Skeletal muscle tissue (tissue), 4 donors: ENCODE data around the gene CYP27A1. TPM values are rescaled to one million over a fixed set of nuclear protein-coding genes. Genes with fewer than 3 reads are reported as not detected.

Source experiments
- H3K27ac ChIP-seq: one replicate; pipeline ENCODE4 v1.7.0; 2013; ENCODE audit warnings: mild to moderate bottlenecking, low read depth, low read length, inconsistent platforms
- H3K27me3 ChIP-seq, 3 donors: one replicate each; pipeline ENCODE4 v1.7.0; 2013; ENCODE audit warnings: low read length in 3 of 3; ENCODE audit not compliant: control insufficient read depth in 3 of 3, insufficient read depth in 3 of 3
- H3K36me3 ChIP-seq, 3 donors: one replicate each; pipeline ENCODE4 v1.7.0; 2013; ENCODE audit warnings: low read length in 3 of 3; ENCODE audit not compliant: control insufficient read depth in 3 of 3, insufficient read depth in 3 of 3
- H3K4me1 ChIP-seq, 3 donors: one replicate each; pipeline ENCODE4 v1.7.0; 2013; ENCODE audit warnings: low read length in 3 of 3, mild to moderate bottlenecking in 3 of 3; ENCODE audit not compliant: control insufficient read depth in 3 of 3, insufficient read depth in 3 of 3
- H3K4me3 ChIP-seq, 3 donors: one replicate each; pipeline ENCODE4 v1.7.0; 2013; ENCODE audit warnings: low read length in 3 of 3
- H3K9ac ChIP-seq, 3 donors: one replicate each; pipeline ENCODE4 v1.7.0; 2013; ENCODE audit warnings: low read length in 3 of 3, mild to moderate bottlenecking in 3 of 3, moderate library complexity in 2 of 3, low read depth in 1 of 3
- H3K9me3 ChIP-seq, 3 donors: one replicate each; pipeline ENCODE4 v1.7.0; 2013; ENCODE audit warnings: low read length in 3 of 3; ENCODE audit not compliant: control insufficient read depth in 3 of 3
- total RNA-seq: library from RNA; depleted of rRNA; stranded (reverse); fragments of >200 nt; gene quantifications from one replicate; pipeline ENCODE4 v1.2.3, GENCODE V29; 2014
- donor health status: Osteomylitis.

The CYP27A1 gene
- total RNA-seq, 1 donor from 2014 or later = 17.7 TPM

- peaks cover 13 to 25% (median 25%) of the 10 kb centered on the region in 3 donors for H3K4me1 ChIP-seq
These were observed 24.5 kb downstream of the CYP27A1 start for GRCh38 chr2:218806346-218806978.

GRCh38 chr2:218807626-218808025 is 25.7 kb downstream of the CYP27A1 start:
- Histone ChIP-seq H3K4me3 (no peak overlapping the region), H3K27ac (peak overlapping the region; percentile 91)

More at GRCh38 chr2:218806346-218806978, 24.5 kb downstream of the CYP27A1 start:
- H3K9ac ChIP-seq = peak overlapping the region; percentile 47 to 58 (median 54)
- H3K4me3 ChIP-seq = peak overlapping the region; percentile 1 to 30 (median 30)
- no peaks in the 10 kb centered on the region for H3K9me3 ChIP-seq
- H3K36me3 ChIP-seq = no peaks in the 10 kb centered on the region
- H3K27me3 ChIP-seq = no peaks in the 10 kb centered on the region
- H3K27ac ChIP-seq = peak overlapping the region; percentile 91

GRCh38 chr2:218809515-218809914 is 27.6 kb downstream of the CYP27A1 start:
- Histone ChIP-seq H3K9ac (peak overlapping the region in 1 of 3 donors; percentile 52), H3K4me3 (peak overlapping the region in 1 of 3 donors; percentile 38), H3K27ac (no peak overlapping the region), H3K36me3 (peaks cover 20 to 29% (median 22%) of the 10 kb centered on the region in 3 donors), H3K4me1 (peaks cover 13 to 25% (median 22%) of the 10 kb centered on the region in 3 donors), H3K27me3 (no peaks in the 10 kb centered on the region), H3K9me3 (no peaks in the 10 kb centered on the region)

More at GRCh38 chr2:218807626-218808025, 25.7 kb downstream of the CYP27A1 start:
- peaks cover 13 to 25% (median 22%) of the 10 kb centered on the region in 3 donors for H3K4me1 ChIP-seq
- no peaks in the 10 kb centered on the region for H3K27me3 ChIP-seq
- no peaks in the 10 kb centered on the region for H3K9me3 ChIP-seq
- H3K36me3 ChIP-seq = peaks cover 7 to 10% (median 7%) of the 10 kb centered on the region in 3 donors
- no peak overlapping the region for H3K9ac ChIP-seq

- Histone ChIP-seq H3K27me3 (no peaks in the 10 kb centered on the region), H3K27ac (no peak overlapping the region)
These were observed 28.3 kb downstream of the CYP27A1 start for GRCh38 chr2:218810256-218810655.

GRCh38 chr2:218811382-218811781 is 29.4 kb downstream of the CYP27A1 start:
- Histone ChIP-seq H3K4me1 (peaks cover 12 to 23% (median 16%) of the 10 kb centered on the region in 3 donors), H3K9ac (no peak overlapping the region), H3K27ac (no peak overlapping the region), H3K36me3 (peaks cover 31 to 43% (median 32%) of the 10 kb centered on the region in 3 donors), H3K27me3 (no peaks in the 10 kb centered on the region), H3K9me3 (no peaks in the 10 kb centered on the region), H3K4me3 (no peak overlapping the region)

More at GRCh38 chr2:218810256-218810655, 28.3 kb downstream of the CYP27A1 start:
- H3K36me3 ChIP-seq = peaks cover 26 to 36% (median 27%) of the 10 kb centered on the region in 3 donors
- no peak overlapping the region for H3K9ac ChIP-seq
- H3K9me3 ChIP-seq = no peaks in the 10 kb centered on the region
- no peak overlapping the region for H3K4me3 ChIP-seq
- H3K4me1 ChIP-seq = peaks cover 14 to 22% (median 21%) of the 10 kb centered on the region in 3 donors

- no peaks in the 10 kb centered on the region for H3K9me3 ChIP-seq
- H3K4me1 ChIP-seq = peaks cover 16 to 27% (median 17%) of the 10 kb centered on the region in 3 donors
- no peak overlapping the region for H3K27ac ChIP-seq
- H3K27me3 ChIP-seq = no peaks in the 10 kb centered on the region
- H3K9ac ChIP-seq = no peak overlapping the region
- no peak overlapping the region for H3K4me3 ChIP-seq
- peaks cover 31 to 47% (median 32%) of the 10 kb centered on the region in 3 donors for H3K36me3 ChIP-seq
These were observed 30.3 kb downstream of the CYP27A1 start for GRCh38 chr2:218812096-218812815.

- H3K4me3 ChIP-seq = no peak overlapping the region
- H3K27ac ChIP-seq = no peak overlapping the region
- H3K36me3 ChIP-seq = peaks cover 31 to 47% (median 32%) of the 10 kb centered on the region in 3 donors
- no peaks in the 10 kb centered on the region for H3K27me3 ChIP-seq
- peaks cover 16 to 31% (median 20%) of the 10 kb centered on the region in 3 donors for H3K4me1 ChIP-seq
- H3K9ac ChIP-seq = no peak overlapping the region
- H3K9me3 ChIP-seq = no peaks in the 10 kb centered on the region
These were observed 30.9 kb downstream of the CYP27A1 start for GRCh38 chr2:218812861-218813260.

GRCh38 chr2:218813771-218814460 is 32.0 kb downstream of the CYP27A1 start:
- Histone ChIP-seq H3K4me3 (no peak overlapping the region), H3K36me3 (peaks cover 31 to 53% (median 32%) of the 10 kb centered on the region in 3 donors), H3K9ac (no peak overlapping the region), H3K4me1 (peaks cover 16 to 25% (median 20%) of the 10 kb centered on the region in 3 donors), H3K9me3 (no peaks in the 10 kb centered on the region), H3K27me3 (no peaks in the 10 kb centered on the region), H3K27ac (no peak overlapping the region)

- H3K27me3 ChIP-seq = no peaks in the 10 kb centered on the region
- peaks cover 12 to 18% (median 13%) of the 10 kb centered on the region in 3 donors for H3K4me1 ChIP-seq
- no peak overlapping the region for H3K4me3 ChIP-seq
- H3K36me3 ChIP-seq = peaks cover 31 to 56% (median 32%) of the 10 kb centered on the region in 3 donors
- H3K27ac ChIP-seq = no peak overlapping the region
- no peaks in the 10 kb centered on the region for H3K9me3 ChIP-seq
- H3K9ac ChIP-seq = no peak overlapping the region
These were observed 32.7 kb downstream of the CYP27A1 start for GRCh38 chr2:218814540-218815243.
